HG03095 (cell line): ENCODE results near the gene STK39.

Experiments
- ATAC-seq: cut with Tn5 transposase; IDR thresholded peaks from one replicate; pipeline ENCODE4 v1.9.1; 2021; ENCODE audit warnings: moderate library complexity; ENCODE audit not compliant: unreplicated experiment

Gene STK39

DNA sequence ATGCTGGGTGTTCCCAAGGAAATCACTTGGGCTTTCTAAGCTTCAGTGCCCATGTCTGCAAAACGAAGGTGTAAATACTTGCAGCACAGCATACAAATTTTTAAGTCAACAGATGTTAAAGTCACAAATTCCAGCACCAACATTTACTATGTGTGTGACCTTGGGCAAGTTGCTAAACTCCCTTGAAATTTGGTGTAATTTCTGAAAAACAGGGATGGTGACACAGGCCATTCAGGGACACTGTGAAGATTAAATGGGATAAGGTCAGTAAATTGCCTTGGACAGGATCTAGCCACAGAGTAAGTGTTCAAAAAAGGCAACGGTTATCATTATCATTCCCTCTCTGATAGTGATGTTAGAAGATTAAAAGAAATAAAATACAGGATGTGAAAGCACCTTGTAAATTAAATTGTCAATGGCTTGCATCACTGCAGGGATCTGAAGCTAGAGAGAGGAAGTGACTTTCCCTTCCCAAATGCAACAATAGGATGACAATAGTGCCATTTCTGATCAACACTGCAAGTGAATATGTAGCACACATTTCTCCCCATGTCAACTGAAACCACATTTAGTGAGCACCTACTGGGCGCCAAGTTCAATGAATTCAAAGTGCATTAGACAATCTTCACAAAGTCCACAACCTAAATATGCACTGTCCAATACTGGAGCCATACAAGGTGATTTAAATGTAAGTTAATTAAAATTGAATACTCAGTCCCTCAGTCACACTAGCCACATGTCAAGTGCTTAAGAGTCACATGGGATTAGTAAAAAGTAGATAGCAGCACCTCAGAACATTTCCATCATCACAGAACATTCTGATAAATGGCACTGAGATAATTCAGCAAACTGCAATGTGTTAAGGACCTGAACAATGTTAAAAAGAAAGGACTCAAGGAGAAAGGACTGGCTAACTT lies 81.2 kb downstream of the STK39 start:
- no peak for ATAC-seq

DNA sequence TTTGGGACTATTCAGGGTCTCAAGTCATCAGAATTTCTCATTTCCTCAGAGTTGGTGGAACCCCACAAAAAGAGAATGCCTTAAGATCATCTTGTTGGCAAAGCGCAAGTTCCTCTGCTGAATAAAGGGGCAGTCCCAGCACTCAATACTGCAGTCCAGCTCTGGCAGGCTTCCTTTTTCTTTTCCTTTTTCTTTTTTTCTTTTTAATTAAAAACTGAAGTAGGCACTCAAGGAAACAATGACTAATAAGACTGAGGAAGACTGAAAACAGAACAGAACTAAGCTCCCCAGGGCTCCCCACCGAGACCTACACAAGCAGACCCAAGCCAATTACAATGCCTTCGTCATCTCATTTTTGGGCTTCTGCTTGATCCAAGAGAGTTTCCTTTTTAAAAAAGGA lies 82.0 kb downstream of the STK39 start:
- no peak for ATAC-seq

DNA sequence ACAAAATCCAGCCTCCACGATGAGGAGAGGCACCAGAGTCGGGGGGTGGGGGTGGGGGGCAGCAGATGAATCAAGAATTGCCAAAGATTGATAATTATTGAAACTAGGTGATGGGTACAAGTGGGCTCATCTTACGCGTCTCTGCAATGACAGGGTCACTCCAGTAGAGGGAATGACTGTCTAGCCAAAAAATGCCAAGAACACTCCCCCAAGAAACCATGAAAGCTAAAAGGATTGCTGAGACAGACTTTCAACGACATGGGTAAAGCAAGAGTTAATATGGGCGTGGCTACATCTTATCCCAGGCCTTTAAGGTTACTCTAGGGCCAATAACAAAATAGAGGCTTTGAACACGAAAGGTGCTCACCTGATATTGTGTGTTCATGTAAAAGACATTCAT lies 86.5 kb downstream of the STK39 start:
- ATAC-seq: no peak

DNA sequence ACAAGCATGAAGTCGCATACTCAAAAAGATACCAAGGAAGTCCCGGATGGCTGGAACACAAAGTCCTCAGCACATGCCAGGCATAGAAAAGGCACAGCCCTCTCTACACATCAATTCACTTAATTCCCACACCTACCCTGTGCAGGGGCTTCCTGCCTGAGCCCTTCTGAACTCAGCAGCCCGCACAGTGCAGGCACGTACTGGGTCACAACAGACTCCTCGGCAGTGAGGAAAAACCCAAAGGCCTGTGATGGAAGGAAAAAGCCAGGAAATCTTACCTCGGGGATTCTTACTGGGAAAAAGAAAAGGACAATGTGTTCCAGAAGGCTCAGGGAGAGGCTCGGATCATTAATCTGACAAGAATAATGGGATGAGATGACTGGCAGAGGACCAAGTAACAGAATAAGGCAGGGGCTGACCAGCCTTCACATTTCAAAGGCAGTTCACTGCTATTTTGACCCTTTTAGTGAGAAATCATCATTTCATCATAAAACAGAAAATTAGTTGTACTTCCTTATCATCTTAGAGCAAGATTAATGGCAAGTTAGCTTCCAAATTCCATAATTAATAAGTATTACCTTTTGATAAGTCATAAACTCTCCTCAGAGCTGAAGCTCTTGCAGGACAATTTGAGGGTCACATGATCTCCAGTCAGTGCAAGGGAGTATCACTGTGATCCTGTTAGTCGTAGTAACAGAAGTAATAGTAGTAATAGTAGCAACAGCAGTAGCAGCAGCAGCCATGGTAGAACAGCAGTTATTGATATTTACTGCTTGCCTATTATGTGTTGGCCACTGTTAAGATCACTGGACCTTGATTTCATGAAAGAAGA lies 87.4 kb downstream of the STK39 start:
- ATAC-seq: no peak

DNA sequence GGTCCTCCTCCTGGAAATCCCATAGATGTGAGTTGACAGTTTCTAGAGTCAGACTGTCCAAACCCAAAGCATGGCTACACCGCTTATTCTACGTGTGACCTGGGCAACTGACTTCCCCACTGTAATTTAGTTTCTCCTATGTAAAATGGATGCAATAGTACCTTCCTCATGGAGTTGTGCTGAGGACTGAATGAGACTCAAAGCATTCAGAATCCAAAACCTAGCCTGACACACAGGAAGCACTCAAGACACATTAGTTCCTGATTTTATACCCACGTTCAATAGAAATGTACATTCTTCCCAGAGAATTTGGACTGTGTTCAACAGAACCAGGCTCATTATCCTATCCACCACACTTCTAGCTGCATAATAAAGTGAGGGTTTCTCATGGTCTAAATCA lies 88.8 kb downstream of the STK39 start:
- ATAC-seq: no peak

DNA sequence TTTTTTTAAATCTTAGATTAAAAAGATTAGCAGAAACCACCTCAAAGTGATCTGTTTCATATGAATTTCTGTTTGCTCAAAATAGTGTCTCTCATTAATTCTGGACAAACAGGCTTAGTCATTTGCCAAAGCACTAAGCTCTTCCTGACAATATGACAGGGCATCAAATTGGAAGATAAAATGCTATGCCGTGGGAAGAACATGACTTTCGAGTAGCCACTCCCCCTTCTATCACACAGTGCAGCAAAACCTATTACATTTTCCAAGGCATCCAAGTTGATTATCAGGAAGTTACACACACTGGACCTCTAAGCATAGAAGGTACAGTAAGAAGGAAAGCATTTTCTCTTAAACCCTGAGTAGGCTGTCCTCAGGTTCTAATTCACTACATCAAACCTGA lies 89.5 kb downstream of the STK39 start:
- no peak for ATAC-seq

DNA sequence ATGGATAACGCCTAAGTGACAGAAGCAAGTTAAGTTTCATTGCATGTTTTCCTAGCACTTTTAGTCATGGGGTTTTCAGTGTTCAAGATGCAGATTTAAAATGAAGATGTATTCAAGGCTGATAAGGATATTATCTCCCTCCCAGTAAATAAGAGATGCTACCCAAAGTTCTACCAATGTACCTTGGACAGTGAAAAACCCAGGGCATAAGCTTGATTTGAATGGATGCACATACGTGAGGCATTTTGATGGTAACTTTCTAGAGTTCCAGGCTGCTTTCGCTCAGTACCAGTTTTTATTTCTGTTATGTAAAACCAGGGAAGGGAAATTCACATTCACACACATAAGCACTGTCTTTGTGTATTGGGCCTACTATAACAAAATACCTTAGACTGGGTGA lies 90.3 kb downstream of the STK39 start:
- no peak for ATAC-seq

DNA sequence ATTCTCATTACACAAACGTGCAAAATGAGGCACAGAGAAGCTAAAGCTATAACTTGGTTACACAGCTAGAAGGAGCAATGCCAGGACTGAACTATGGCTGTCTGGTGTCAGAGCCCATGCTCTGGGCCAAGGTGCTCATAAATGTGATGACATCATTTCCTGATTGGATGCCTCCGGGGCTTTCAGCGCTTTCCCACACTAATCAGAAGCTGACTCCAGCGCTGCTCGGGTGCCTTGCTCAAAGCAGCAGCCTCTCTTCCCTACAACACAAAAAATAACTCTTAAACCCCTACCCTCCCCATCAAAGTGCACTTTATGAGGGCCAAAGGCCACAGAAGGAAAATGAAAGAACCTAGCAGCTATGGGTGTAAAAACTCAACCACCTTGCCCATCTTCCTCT lies 90.7 kb downstream of the STK39 start:
- no peak for ATAC-seq

DNA sequence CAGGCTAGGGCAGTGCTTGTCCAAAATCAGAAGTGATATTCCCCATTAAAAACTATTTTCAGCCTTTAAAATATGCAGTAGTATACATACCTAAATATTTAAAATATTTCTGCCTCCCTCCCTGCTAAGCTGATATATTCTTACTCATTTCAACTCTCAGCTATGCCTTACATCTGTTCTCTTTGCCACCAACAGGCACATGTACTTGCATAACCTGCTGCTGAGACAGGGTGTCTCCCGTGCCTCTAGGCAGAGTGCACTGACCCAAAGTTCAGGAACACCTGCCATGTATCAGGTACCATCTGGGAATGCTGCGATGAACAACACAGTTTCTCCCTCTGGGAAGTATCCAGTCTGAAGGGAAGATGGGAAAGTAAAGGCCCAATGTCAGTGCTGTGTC lies 91.7 kb downstream of the STK39 start:
- no peak for ATAC-seq

DNA sequence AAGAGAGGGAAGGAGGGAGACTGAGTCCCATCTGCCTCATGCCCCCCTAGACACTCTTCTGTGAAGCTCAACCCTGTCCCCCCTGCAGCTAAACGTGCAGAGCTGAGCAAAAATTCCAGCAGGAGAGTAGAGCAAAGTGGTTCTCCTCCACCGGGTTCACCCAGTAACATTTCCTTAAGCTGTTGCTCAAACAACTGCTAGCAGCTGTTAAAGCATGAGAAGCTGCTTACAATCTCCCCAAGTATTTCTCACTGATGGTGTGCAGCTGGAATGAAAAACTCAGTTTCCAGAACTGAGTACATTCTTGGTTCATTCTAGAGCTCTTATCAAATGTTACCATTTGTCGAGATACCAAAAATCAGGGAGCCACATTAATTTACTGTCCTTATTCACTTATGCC lies 92.3 kb downstream of the STK39 start:
- no peak for ATAC-seq

DNA sequence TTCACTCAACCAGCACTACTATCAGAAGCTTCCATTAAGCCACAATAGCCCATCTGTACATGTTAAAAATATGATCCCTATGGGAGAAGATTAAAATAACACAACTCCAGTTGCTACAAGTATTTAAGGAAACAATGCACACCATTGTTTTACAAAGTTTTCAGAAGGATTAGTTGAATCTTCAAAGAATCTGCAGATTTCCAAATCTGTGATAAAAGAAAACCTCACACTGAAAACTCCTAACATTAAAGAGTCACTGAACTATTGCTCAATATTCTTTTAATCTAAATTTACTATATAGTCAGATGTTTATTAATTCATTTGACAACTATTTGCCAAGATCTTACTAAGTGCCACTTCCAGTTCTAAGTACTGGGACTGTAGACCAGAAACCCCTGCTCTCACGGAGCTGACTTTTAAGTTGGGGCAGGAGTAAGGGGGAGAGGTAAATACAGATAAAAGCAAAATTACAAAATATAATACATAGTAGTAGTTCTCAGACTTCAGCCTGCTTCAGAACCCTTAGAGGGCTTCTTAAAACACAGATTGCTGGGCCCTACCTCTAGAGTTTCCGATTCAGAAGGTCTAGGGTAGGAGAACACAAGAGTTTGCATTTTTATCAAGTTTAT lies 94.4 kb downstream of the STK39 start:
- no peak for ATAC-seq

DNA sequence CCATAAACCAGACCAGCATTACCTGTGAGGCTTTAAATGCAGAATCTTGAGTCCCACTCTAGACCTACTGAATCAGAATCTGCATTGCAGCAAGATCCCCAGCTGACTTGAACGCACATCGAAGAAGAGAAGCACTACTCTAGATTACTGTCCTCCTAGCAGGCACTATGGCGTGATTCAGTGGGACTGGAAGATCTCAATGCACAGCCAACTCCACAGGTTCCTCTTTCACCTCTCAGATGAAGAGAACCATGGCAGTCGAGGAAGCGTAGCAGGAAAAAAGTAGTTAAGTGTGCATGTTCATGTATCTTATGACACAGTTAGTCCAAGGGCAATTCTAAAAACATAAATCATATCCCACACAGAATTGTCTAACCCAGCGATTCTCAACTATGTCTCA lies 97.4 kb downstream of the STK39 start:
- ATAC-seq: no peak

DNA sequence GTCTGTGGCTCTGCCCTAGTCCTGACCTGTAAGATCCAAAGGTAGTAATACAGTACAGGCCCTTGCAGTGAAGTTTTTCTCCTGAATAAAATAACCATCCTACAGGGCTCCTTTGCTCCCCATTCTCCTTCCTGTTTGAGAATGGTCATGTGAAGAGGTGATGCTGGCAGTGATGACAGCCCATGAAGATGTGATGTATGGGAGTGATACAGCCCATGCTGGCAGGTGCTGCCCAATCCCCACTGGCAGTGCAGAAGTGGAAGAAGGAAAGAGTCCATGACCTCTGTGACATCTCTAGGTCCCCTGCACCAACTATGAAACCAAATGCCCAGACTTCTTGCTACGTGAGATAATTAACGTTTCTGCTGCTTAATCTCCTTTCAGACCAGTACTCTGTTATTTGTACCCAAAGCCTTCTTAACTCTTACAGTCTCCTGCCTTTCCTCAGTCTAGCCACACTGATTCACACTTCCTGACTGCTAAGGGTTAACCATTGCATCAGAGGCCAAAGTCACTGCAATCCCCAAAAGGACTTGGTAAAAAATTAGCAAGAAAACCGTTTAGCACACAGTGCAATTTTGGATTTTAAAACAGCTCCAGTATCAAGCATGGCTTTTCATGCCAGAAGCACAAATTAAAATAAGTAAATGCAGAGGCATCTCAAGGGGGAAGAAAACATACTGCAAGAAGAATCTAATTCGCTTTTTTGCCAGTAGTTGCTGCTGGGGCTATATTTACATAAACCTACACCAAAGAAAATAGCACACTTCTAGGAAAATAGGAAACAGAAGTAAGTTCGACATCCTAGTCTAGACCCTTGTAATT lies 98.0 kb downstream of the STK39 start:
- no peak for ATAC-seq

DNA sequence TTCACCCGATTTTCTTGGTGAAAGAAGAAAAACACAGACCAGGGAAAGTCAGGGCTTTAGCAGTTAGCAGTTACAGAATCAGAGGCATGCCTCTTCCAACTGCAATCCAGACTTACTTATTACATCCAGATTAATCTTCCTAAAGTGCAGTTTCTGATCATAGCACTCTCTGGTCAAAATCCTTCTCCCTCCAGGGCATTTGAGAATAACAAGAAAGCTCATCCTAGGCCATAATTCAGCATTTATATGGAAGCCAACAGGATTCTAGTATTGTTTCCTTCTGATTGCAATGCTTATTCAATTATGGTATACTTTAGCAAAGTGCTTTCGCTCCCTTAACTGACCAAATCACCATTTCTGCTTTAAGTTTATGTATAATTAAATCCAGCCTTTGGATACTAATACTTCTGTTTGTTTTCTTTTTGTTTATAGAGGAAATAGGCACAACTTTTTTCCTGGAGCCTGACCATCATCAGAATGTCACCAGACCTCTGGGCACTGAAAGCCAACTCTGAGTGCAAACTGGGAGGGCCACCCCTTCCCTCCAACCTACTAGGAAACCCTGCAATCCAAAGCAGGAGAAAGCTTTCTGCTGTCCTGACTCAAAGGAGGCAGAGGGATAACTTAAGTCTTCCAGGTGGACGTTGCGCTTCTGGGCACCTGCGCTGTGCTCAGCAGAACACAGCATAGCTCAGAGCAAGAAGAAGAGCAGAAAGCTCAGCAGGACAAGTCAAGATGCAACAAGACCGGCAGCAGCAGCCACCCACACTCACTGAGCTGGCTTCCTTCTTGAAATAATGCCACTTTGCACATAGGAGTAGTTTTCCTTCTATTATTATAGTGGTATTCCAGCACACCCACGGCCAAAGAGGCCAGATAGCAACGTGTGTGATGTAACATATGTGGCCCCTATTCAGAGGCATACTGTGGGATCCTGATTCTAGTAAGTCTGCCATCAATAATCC lies 99.3 kb downstream of the STK39 start:
- no peak for ATAC-seq

DNA sequence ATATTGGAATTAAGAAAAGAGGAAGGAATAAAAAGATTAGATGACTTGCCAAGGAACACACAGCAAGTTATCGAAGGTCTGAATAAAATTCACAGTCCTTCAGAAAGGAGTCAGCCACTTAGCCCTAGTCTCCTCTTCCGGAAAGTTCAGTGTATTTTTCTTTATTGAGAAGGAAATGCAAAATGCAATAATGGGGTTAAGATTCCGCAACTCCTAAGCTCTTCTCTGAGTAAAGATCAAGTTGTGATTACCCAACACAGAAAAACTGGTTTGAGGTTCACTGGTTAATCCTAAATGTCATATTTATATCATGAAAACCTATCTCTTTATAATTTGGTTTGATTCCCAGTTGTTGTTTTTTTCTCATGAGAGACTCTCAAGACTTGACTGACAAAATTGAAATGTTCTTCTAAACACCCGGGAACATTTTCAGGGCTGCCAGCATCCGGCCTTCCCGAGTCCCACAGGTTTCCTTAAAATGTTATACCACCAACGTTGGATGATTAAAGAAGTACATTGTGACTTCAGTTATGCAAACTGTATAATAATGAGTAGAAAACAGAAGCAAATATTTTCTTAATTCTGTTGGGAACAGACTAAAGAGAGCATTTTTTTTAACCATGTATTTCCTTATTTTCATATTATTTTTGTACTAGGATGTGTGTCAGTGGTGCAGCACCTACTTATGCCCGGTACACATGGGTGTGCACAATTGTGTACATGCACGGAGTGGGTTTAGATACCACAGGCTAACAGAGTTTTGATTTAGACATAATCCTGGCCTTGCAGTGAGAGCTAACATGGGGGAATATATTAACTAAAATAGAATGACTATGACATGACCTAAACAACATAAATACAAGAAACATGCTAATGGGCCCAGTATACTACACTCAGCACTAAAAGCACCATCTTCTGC lies 100.2 kb downstream of the STK39 start:
- ATAC-seq: no peak

DNA sequence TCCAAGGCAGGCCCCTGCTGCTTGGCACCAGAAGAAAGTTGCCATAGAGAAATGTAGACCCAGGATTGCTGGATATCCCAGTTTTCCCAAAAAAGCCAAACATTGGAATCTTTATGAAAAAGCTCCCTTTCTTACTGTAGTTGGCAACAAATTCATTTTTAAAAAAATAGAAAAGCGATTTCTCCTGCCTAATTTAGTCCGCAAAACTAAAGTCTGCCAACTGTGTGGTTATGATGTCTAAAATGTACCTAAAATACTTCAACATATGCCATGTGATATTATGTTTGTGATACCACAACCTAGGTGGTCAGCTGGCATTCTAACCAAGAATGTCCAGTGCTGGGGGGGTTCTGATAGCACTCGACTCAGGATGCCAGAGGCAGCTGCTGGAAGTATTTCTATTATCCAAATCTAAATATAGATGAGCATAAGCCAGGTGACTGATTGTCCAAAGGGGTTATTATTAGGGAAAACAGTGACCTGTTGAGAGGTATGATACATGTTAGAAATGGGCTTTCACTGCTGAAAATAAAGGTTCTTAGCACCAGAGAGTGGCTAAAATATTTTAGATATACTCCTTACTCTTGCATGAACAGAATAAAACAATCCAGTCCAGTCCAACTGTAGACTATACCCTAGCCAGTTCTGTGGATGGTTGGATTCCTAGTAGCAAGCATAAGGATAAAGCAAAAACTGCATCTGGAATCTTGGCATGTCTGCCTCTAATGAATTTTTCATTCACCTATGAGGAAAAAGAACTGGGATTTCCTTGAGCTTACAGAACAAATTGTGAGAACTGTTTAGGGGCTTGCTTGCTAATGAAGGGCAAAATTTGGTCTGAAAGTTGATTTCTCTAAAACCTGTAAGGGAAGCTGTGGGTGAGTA lies 101.7 kb downstream of the STK39 start:
- no peak for ATAC-seq

DNA sequence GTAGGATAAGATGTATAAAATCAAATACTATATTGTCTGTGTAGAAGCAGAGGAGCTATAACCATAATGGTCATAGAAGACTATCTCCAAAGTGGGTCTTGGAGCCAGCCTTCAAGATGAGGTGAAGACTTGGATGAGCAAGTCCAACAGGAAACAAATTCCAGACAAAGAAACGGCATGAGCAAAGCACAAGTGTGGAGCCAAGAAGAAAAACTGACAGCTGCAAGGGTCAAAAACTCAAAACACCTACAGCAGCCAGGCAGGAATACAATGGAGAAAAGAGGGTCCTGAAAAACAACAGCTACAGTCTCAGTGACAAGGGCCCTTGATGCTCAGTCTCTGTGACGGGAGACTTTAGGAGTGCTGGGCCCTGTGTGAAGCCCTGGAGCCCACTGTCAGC lies 102.4 kb downstream of the STK39 start:
- ATAC-seq: no peak

DNA sequence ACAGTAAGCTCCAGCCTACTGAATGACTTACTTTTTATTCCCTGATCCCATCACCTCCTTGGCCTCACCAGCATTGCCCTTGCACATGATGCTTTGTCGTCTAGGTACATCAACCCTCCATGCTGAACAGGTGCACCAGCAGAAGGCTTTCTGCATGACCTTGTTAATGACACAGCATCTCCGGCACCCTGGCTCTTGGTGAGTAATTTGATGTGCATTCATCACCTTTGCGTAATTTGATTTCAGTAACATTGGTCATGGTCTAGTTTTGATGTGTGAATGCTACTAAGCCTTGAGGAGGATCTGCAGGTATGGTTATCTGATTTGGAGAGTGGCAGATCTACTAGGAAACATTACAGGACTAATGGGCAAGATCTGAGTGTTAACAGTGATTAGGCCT lies 103.6 kb downstream of the STK39 start:
- no peak for ATAC-seq
